ENCODE results near the gene OSBPL9.

GRCh38 chr1:51669816-51670215, 52.9 kb downstream of the OSBPL9 start:
- TF ChIP-seq POLR2A (IDR thresholded peaks at IDR 0.05; ENCODE audit: low read depth, low read length): no peak
- no peak for TF ChIP-seq POLR2AphosphoS5 (IDR thresholded peaks at IDR 0.05; ENCODE audit: low read depth, low read length)
- no peak for TF ChIP-seq SPI1 (IDR thresholded peaks at IDR 0.05; ENCODE audit: low read depth, low read length)
- no peak for TF ChIP-seq TAF1 (IDR thresholded peaks at IDR 0.05; ENCODE audit: low read depth, low read length)
- no peak for TF ChIP-seq PAX5 (IDR thresholded peaks at IDR 0.05; ENCODE audit: insufficient read depth, low read length, severe bottlenecking)
